Measurements from ENCODE around the gene CA6. TPM values are rescaled to one million over a fixed set of nuclear protein-coding genes. Genes with fewer than 3 reads are reported as not detected.

Gene CA6
- total RNA-seq, 1 experiment from 2014 or later = 0.11 TPM

DNA sequence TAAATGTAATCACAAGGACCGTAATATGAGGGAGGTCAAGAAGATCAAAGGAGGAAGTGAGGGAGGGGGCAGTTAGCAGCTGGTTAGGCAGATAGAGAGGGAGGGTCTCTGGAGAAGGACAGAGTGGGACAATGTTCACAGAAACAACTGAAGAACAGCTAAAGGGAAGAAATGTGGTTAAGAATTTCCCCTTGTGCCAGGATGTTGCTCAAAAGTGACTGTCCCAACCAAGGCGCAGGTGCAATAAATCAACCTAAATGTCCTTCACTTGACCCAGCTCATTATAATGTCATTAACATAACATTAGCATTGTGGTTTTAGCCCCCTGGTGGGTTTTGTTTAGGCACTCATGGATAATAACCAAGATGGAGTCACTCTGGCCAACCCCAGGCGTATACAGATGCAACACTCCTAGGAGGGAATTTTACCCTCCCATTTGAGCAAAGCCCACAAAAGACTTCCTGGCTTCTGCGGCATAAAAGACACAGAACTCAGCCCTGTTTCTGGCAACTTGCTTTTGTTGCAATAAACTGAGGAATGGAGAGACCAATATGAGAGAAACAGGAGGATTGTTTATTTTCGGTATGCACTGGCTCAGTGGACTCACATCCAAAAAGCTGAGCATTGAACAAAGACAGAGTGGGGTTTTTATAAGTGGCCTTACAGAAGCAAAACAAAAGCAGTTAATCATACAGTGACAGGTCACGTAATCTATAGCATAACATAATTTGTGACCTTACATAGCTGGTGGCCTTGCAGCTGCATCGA, 7.3 kb upstream of the CA6 start:
- CTCF ChIA-PET = interaction anchor here (1.0 to 5.9 kb wide), 6 partner anchors 9 to 66 kb away, joined by 3 to 31 read pairs (median 4); no protein-coding TSS in a partner anchor
- Mint-ChIP-seq H3K4me3 (no peak overlapping the region), H3K9me3 (peaks cover 25% of the 10 kb centered on the region), H3K36me3 (peaks cover 6% of the 10 kb centered on the region), H3K27ac (no peak overlapping the region), H3K4me1 (peaks cover 30% of the 10 kb centered on the region), H3K27me3 (ENCODE audit: low read depth) (no peaks in the 10 kb centered on the region; the same call in 1 of the 2 replicates)
- no peak for ATAC-seq
- TF ChIP-seq SMAD4 (CRISPR knock-in tag; IDR thresholded peaks at IDR 0.05) (no peak), SP1 (CRISPR knock-in tag; conservative IDR thresholded peaks at IDR 0.05) (no peak), SOX15 (CRISPR knock-in tag; IDR thresholded peaks at IDR 0.05) (no peak), OVOL2 (CRISPR knock-in tag; IDR thresholded peaks at IDR 0.05; ENCODE audit: borderline replicate concordance) (no peak), ZNF121 (CRISPR knock-in tag; IDR thresholded peaks at IDR 0.05) (no peak)
- TF ChIP-seq, protein P1, sequence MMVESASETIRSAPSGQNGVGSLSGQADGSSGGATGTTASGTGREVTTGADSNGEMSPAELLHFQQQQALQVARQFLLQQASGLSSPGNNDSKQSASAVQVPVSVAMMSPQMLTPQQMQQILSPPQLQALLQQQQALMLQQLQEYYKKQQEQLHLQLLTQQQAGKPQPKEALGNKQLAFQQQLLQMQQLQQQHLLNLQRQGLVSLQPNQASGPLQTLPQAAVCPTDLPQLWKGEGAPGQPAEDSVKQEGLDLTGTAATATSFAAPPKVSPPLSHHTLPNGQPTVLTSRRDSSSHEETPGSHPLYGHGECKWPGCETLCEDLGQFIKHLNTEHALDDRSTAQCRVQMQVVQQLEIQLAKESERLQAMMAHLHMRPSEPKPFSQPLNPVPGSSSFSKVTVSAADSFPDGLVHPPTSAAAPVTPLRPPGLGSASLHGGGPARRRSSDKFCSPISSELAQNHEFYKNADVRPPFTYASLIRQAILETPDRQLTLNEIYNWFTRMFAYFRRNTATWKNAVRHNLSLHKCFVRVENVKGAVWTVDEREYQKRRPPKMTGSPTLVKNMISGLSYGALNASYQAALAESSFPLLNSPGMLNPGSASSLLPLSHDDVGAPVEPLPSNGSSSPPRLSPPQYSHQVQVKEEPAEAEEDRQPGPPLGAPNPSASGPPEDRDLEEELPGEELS (CRISPR knock-in tag; IDR thresholded peaks at IDR 0.05) = no peak
- TF ChIP-seq, protein P2, sequence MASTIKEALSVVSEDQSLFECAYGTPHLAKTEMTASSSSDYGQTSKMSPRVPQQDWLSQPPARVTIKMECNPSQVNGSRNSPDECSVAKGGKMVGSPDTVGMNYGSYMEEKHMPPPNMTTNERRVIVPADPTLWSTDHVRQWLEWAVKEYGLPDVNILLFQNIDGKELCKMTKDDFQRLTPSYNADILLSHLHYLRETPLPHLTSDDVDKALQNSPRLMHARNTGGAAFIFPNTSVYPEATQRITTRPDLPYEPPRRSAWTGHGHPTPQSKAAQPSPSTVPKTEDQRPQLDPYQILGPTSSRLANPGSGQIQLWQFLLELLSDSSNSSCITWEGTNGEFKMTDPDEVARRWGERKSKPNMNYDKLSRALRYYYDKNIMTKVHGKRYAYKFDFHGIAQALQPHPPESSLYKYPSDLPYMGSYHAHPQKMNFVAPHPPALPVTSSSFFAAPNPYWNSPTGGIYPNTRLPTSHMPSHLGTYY (CRISPR knock-in tag; IDR thresholded peaks at IDR 0.05) = no peak
- TF ChIP-seq, protein P3, sequence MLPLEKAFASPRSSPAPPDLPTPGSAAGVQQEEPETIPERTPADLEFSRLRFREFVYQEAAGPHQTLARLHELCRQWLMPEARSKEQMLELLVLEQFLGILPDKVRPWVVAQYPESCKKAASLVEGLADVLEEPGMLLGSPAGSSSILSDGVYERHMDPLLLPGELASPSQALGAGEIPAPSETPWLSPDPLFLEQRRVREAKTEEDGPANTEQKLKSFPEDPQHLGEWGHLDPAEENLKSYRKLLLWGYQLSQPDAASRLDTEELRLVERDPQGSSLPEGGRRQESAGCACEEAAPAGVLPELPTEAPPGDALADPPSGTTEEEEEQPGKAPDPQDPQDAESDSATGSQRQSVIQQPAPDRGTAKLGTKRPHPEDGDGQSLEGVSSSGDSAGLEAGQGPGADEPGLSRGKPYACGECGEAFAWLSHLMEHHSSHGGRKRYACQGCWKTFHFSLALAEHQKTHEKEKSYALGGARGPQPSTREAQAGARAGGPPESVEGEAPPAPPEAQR (CRISPR knock-in tag; IDR thresholded peaks at IDR 0.05) = peak; percentile 78; the same call in 1 of the 2 replicates
- POLR2A ChIA-PET = no interaction called here
- no peak for DNase-seq (ENCODE audit: low spot score)

DNA sequence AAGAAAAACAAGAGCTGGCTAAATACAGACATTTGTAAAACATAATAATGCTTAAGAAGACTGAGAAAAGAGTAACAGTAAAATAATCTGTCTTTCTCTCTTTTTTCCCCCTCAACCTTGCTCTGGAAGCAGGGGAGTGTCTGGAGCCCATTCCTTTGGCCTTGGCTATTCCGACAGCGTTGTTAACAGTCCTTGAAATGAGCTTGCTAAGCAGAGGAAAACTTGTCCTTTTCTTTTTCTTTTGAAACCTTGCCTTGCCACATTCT, 6.7 kb upstream of the CA6 start:
- DNase-seq (ENCODE audit: low spot score) (no peak), ATAC-seq (no peak)
- CTCF ChIA-PET = interaction anchor here (1.0 to 5.9 kb wide), 5 partner anchors 10 to 66 kb away, joined by 3 to 31 read pairs (median 5); no protein-coding TSS in a partner anchor
- Mint-ChIP-seq H3K36me3 (peaks cover 6% of the 10 kb centered on the region), H3K4me1 (peaks cover 35% of the 10 kb centered on the region), H3K4me3 (no peak overlapping the region), H3K27me3 (ENCODE audit: low read depth) (no peaks in the 10 kb centered on the region; the same call in 1 of the 2 replicates), H3K9me3 (peaks cover 20% of the 10 kb centered on the region), H3K27ac (no peak overlapping the region)
- POLR2A ChIA-PET = no interaction called here
- TF ChIP-seq, protein P4, sequence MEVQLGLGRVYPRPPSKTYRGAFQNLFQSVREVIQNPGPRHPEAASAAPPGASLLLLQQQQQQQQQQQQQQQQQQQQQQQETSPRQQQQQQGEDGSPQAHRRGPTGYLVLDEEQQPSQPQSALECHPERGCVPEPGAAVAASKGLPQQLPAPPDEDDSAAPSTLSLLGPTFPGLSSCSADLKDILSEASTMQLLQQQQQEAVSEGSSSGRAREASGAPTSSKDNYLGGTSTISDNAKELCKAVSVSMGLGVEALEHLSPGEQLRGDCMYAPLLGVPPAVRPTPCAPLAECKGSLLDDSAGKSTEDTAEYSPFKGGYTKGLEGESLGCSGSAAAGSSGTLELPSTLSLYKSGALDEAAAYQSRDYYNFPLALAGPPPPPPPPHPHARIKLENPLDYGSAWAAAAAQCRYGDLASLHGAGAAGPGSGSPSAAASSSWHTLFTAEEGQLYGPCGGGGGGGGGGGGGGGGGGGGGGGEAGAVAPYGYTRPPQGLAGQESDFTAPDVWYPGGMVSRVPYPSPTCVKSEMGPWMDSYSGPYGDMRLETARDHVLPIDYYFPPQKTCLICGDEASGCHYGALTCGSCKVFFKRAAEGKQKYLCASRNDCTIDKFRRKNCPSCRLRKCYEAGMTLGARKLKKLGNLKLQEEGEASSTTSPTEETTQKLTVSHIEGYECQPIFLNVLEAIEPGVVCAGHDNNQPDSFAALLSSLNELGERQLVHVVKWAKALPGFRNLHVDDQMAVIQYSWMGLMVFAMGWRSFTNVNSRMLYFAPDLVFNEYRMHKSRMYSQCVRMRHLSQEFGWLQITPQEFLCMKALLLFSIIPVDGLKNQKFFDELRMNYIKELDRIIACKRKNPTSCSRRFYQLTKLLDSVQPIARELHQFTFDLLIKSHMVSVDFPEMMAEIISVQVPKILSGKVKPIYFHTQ (CRISPR knock-in tag; IDR thresholded peaks at IDR 0.05) = no peak
- no peak for TF ChIP-seq ELF4 (CRISPR knock-in tag; IDR thresholded peaks at IDR 0.05; ENCODE audit: low read depth)
- TF ChIP-seq ZNF423 (CRISPR knock-in tag; IDR thresholded peaks at IDR 0.05) = no peak
- no peak for TF ChIP-seq NR2C2 (CRISPR knock-in tag; IDR thresholded peaks at IDR 0.05)
- no peak for TF ChIP-seq ZNF671 (CRISPR knock-in tag; IDR thresholded peaks at IDR 0.05)
- TF ChIP-seq, protein P5, sequence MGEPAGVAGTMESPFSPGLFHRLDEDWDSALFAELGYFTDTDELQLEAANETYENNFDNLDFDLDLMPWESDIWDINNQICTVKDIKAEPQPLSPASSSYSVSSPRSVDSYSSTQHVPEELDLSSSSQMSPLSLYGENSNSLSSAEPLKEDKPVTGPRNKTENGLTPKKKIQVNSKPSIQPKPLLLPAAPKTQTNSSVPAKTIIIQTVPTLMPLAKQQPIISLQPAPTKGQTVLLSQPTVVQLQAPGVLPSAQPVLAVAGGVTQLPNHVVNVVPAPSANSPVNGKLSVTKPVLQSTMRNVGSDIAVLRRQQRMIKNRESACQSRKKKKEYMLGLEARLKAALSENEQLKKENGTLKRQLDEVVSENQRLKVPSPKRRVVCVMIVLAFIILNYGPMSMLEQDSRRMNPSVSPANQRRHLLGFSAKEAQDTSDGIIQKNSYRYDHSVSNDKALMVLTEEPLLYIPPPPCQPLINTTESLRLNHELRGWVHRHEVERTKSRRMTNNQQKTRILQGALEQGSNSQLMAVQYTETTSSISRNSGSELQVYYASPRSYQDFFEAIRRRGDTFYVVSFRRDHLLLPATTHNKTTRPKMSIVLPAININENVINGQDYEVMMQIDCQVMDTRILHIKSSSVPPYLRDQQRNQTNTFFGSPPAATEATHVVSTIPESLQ (CRISPR knock-in tag; IDR thresholded peaks at IDR 0.05) = no peak

Measured in WTC11 (cell line).